ENCODE results near the gene LTA4H. TPM values are rescaled to one million over a fixed set of nuclear protein-coding genes. Genes with fewer than 3 reads are reported as not detected.

The LTA4H gene
- total RNA-seq, 1 donor from 2014 or later = 67.6 TPM

- Histone ChIP-seq H3K27me3 (ENCODE audit: insufficient read depth, low read length) (peaks cover 2% of the 10 kb centered on the region), H3K9me3 (ENCODE audit: insufficient read depth, low read depth, low read length) (no peaks in the 10 kb centered on the region), H3K36me3 (ENCODE audit: insufficient read depth, low read length) (no peaks in the 10 kb centered on the region), H3K4me3 (ENCODE audit: insufficient read depth, low read depth, low read length) (no peak overlapping the region), H3K27ac (ENCODE audit: low read depth, low read length) (no peak overlapping the region), H4K20me1 (ENCODE audit: insufficient read depth, low read length) (no peaks in the 10 kb centered on the region), H3K79me2 (ENCODE audit: insufficient read depth, low read length) (no peaks in the 10 kb centered on the region), H3K9ac (ENCODE audit: low read length) (no peak overlapping the region), H3K4me2 (ENCODE audit: low read length) (no peak overlapping the region), H3K4me1 (ENCODE audit: insufficient read depth, low read length) (no peaks in the 10 kb centered on the region), H2AFZ (ENCODE audit: low read depth, low read length) (no peak overlapping the region)
- Mint-ChIP-seq H3K4me3 (ENCODE audit: unreplicated experiment) (peak overlapping the region; percentile 18), H3K4me1 (ENCODE audit: low read depth, unreplicated experiment) (no peaks in the 10 kb centered on the region), H3K36me3 (ENCODE audit: low read depth, unreplicated experiment) (no peaks in the 10 kb centered on the region), H3K27me3 (ENCODE audit: low read depth, unreplicated experiment) (peaks cover 9% of the 10 kb centered on the region), H3K9me3 (ENCODE audit: unreplicated experiment) (peaks cover 3% of the 10 kb centered on the region), H3K27ac (ENCODE audit: unreplicated experiment) (no peak overlapping the region)
- DNase-seq (ENCODE audit: low read depth) = peak; percentile 64
- no peak for TF ChIP-seq EZH2 (IDR thresholded peaks at IDR 0.05; ENCODE audit: insufficient read depth, low read length)
- TF ChIP-seq CTCF (IDR thresholded peaks at IDR 0.05; ENCODE audit: insufficient read depth, low read depth, low read length) = peak; percentile 92
- peak; percentile 81 for FAIRE-seq
Observed at GRCh38 chr12:96061864-96062453, 26.6 kb upstream of the LTA4H start.

GRCh38 chr12:96061323-96061722 is 25.9 kb upstream of the LTA4H start:
- Mint-ChIP-seq H3K4me3 (ENCODE audit: unreplicated experiment) (no peak overlapping the region), H3K4me1 (ENCODE audit: low read depth, unreplicated experiment) (no peaks in the 10 kb centered on the region), H3K9me3 (ENCODE audit: unreplicated experiment) (peaks cover 4% of the 10 kb centered on the region), H3K27me3 (ENCODE audit: low read depth, unreplicated experiment) (peaks cover 9% of the 10 kb centered on the region), H3K27ac (ENCODE audit: unreplicated experiment) (peak overlapping the region; percentile 0), H3K36me3 (ENCODE audit: low read depth, unreplicated experiment) (no peaks in the 10 kb centered on the region)
- Histone ChIP-seq H3K36me3 (ENCODE audit: insufficient read depth, low read length) (no peaks in the 10 kb centered on the region), H3K9me3 (ENCODE audit: insufficient read depth, low read depth, low read length) (no peaks in the 10 kb centered on the region), H3K4me3 (ENCODE audit: insufficient read depth, low read depth, low read length) (no peak overlapping the region), H4K20me1 (ENCODE audit: insufficient read depth, low read length) (no peaks in the 10 kb centered on the region), H3K79me2 (ENCODE audit: insufficient read depth, low read length) (no peaks in the 10 kb centered on the region), H3K9ac (ENCODE audit: low read length) (no peak overlapping the region), H3K27ac (ENCODE audit: low read depth, low read length) (no peak overlapping the region), H3K4me1 (ENCODE audit: insufficient read depth, low read length) (no peaks in the 10 kb centered on the region), H3K27me3 (ENCODE audit: insufficient read depth, low read length) (peaks cover 2% of the 10 kb centered on the region), H2AFZ (ENCODE audit: low read depth, low read length) (no peak overlapping the region), H3K4me2 (ENCODE audit: low read length) (no peak overlapping the region)
- FAIRE-seq (no peak), DNase-seq (ENCODE audit: low read depth) (no peak)
- no peak for TF ChIP-seq CTCF (IDR thresholded peaks at IDR 0.05; ENCODE audit: insufficient read depth, low read depth, low read length)
- TF ChIP-seq EZH2 (IDR thresholded peaks at IDR 0.05; ENCODE audit: insufficient read depth, low read length) = no peak

DNA sequence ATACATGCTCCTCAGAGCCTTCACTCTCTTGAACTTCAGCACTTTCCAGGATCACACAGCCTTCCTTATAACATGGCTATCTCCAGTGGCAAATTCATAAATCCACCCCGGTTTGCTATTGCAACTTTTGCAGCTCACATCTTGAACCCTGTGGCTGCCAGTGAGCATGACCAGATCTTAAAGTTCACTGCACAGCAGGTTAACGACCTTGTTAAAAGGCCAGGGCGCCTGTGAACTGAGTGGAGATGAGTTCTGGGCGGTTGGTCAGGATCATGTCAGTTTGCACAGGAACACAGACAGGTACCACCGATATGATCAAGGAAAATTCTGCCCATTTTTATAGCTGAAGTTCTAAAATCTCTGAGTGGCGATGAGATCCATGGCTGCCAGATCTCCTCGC is 24.7 kb upstream of the LTA4H start:
- H3K9me3 Mint-ChIP-seq (ENCODE audit: unreplicated experiment) = peaks cover 8% of the 10 kb centered on the region
- H2AFZ ChIP-seq (ENCODE audit: low read depth, low read length) = no peak overlapping the region
- H3K27ac Mint-ChIP-seq (ENCODE audit: unreplicated experiment) = no peak overlapping the region

More for the DNA sequence above, 24.7 kb upstream of the LTA4H start:
- Mint-ChIP-seq H3K4me3 (ENCODE audit: unreplicated experiment) (no peak overlapping the region), H3K27me3 (ENCODE audit: low read depth, unreplicated experiment) (peaks cover 9% of the 10 kb centered on the region), H3K36me3 (ENCODE audit: low read depth, unreplicated experiment) (no peaks in the 10 kb centered on the region), H3K4me1 (ENCODE audit: low read depth, unreplicated experiment) (no peaks in the 10 kb centered on the region)
- no peak for DNase-seq (ENCODE audit: low read depth)
- Histone ChIP-seq H3K79me2 (ENCODE audit: insufficient read depth, low read length) (no peaks in the 10 kb centered on the region), H3K9ac (ENCODE audit: low read length) (no peak overlapping the region), H3K36me3 (ENCODE audit: insufficient read depth, low read length) (no peaks in the 10 kb centered on the region), H4K20me1 (ENCODE audit: insufficient read depth, low read length) (no peaks in the 10 kb centered on the region), H3K27me3 (ENCODE audit: insufficient read depth, low read length) (peaks cover 2% of the 10 kb centered on the region), H3K4me2 (ENCODE audit: low read length) (no peak overlapping the region), H3K9me3 (ENCODE audit: insufficient read depth, low read depth, low read length) (no peaks in the 10 kb centered on the region), H3K4me1 (ENCODE audit: insufficient read depth, low read length) (no peaks in the 10 kb centered on the region), H3K4me3 (ENCODE audit: insufficient read depth, low read depth, low read length) (no peak overlapping the region), H3K27ac (ENCODE audit: low read depth, low read length) (no peak overlapping the region)
- FAIRE-seq = no peak
- TF ChIP-seq EZH2 (IDR thresholded peaks at IDR 0.05; ENCODE audit: insufficient read depth, low read length) (no peak), CTCF (IDR thresholded peaks at IDR 0.05; ENCODE audit: insufficient read depth, low read depth, low read length) (no peak)

Measured in astrocyte (in vitro differentiated cells and primary cell).